HG03060 (cell line): ENCODE measurements around the gene ETV6.

Source experiments
- ATAC-seq: cut with Tn5 transposase; IDR thresholded peaks from one replicate; pipeline ENCODE4 v1.9.1; 2021; ENCODE audit warnings: low read depth, moderate number of reproducible peaks; ENCODE audit not compliant: unreplicated experiment

The ETV6 gene

DNA sequence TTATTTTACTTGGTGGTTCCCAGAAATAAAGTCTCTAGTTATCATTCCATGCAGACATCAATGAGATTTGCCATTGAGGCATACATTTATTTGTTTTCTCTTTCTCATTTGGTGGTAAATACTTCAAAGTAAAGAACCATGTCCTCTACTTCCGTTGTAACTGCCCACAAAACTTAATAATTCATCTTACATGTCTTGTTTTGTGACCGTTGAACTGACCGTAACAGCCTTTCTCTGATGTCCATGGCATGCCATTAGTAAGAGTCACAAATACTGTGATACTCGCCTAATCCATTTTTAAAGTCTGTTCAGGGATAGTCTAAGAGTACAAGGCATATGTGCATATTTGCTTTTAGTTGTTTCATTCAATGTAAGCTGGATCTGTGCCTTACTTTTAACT, 145.3 kb downstream of the ETV6 start:
- ATAC-seq = no peak

GRCh38 chr12:11795192-11795912, 145.9 kb downstream of the ETV6 start:
- no peak for ATAC-seq

- no peak for ATAC-seq
Measured at GRCh38 chr12:11795913-11796459, 146.5 kb downstream of the ETV6 start.

GRCh38 chr12:11797317-11797913, 147.9 kb downstream of the ETV6 start:
- no peak for ATAC-seq

- ATAC-seq = no peak
Measured at GRCh38 chr12:11798006-11798708, 148.7 kb downstream of the ETV6 start.

- ATAC-seq = no peak
Measured at GRCh38 chr12:11798856-11799501, 149.5 kb downstream of the ETV6 start.

DNA sequence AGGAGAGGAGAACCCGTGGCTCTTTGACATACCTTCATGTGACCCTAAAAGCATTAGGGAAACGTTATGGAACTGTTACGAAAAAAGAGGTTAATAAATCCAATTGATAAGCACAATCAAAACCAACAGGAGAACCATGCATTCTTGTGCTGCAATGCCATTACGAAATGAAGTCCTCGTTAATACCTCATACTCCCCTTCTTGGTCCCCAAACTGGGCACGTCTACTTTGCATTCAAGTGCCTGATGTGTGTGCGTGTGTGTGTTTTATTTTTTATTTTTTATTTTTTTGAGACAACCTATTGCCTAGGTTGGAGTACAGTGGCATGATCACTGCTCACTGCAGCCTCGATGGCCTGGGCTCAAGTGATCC, 150.0 kb downstream of the ETV6 start:
- no peak for ATAC-seq

- no peak for ATAC-seq
Measured at GRCh38 chr12:11801643-11802042, 152.2 kb downstream of the ETV6 start.

DNA sequence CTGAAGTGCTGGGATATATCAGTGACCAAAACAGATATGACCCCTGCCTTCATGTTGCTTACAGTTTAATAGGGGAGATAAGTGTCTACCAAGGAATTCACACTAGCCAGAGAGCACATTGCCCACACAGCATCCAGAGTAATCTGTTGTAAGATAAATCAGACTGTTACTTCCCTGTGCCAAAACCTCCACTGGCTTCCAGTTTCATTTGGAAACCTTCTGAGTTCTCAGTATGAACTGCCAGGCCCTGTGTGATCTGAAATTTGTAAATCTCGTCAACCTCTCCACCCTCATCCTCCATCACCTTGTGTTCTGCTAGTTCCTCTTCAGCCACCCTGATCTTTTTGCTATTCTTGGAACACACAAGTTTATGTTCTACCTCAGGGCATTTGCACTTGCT, 154.7 kb downstream of the ETV6 start:
- no peak for ATAC-seq

DNA sequence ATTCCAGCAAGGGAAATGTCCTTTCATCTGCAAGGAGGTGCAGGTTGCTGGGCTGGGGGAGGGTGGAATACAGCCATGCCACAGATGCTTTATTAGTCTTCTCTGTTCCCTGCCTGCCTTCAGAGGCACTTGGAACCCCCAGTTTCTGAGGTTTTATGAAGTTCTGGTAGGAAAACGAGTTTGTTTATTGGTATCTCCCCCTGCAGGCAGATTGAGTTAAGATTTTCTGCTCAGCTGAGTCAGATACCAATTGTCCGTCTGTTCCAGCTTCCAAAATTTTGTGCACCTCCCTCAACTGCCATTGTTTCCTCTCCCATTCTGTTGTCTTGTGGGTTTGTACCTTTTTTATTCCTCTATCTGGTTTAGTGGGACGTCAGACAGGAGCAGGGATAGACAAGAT, 155.6 kb downstream of the ETV6 start:
- no peak for ATAC-seq

- ATAC-seq = no peak
Measured at GRCh38 chr12:11805680-11806079, 156.2 kb downstream of the ETV6 start.

DNA sequence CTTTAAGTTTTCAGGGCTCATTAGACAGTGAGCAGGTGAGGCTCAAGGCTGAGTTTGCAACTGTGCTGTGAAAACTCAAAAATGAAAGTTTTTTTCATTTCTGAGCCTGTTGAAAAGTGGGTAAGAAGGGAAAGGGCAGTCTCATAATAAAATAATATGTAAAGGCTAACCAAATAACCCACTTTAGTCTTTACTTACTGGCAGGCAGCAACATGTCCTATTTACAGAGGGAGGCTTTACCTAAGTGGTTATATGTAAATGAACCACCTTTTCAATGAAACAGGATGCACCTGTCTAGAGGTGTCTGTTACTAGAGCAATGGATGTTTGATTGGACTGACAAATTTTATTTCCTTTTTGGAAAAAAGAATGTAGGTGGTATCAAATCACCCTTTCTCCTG, 158.0 kb downstream of the ETV6 start:
- ATAC-seq = no peak

- ATAC-seq = no peak
Measured at GRCh38 chr12:11808931-11809330, 159.5 kb downstream of the ETV6 start.

GRCh38 chr12:11810206-11810545, 160.7 kb downstream of the ETV6 start:
- ATAC-seq = no peak

DNA sequence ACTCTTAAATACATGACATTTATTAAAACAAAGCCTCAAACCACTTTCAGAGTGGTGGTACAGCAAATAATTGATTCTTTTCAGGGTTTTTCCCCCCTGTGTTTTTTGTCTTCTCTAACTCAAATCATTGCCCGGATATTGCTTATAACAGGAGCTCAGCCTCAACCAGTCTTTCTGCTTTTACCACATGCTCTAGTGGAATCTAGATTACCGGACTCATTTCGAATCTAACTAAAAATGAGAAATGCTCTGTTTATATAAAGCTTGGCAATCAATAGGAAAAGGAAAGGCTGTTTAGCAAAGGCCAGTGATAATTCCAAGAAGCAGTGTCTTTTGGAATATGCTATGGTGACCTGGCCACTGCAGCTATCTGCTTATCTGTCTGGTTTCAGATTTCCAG, 161.5 kb downstream of the ETV6 start:
- no peak for ATAC-seq

DNA sequence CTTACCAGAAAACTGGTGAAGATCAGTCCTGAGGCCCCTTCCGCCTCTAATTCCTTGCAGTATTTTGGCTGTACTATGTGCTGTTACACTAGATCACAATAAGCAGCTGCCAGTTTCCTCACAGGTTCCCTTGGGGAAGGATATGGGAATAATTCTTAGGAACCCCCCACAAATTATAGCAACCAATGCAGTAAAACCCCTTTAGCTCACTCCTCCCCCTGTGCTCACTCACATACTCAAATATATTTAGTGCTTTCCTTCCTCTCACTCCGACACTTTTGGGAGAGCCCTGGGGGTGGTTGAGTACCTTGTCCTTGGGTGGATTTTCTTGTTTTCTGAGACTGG, 162.7 kb downstream of the ETV6 start:
- no peak for ATAC-seq

DNA sequence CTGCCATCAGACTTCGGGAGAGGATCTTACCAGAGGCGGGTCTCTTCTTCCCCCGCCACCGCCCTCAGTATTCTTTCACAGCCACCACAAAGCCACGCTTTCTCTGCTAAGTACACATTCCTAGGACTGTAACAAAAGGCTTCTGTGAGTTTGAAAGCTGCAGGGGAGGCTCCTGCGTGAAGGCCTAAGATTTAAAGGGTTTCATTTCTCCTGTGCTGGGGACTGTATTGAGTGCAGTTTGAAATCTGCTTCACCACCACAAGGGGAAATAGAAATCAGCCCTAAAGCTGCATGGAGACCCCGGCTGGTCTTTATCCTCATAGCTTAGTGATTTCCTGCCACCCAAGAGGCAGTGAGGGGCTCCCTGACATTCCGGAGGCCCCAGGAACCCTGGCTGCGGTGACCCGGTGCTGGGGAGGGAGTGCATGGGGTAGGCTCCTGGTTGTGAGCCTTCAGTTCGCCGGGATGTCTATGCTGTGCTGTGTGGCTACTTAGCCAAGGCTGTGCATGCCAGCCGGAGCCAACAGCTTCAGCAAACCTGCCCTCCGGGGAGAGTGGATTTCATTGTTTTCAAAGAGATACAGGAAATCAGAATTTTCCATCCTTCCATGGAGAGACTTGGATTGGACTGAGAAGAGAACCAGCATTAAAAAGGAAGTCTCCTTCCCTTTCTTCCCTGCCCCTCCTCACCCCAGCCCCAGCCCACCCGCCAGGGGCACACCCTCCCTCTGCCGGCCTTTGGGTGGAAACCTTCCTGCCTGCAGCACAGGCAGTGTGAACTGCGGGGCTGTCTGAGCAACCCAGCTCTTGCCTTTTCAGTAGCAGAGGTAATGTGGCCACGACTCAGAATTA, 163.3 kb downstream of the ETV6 start:
- ATAC-seq = peak; percentile 42

DNA sequence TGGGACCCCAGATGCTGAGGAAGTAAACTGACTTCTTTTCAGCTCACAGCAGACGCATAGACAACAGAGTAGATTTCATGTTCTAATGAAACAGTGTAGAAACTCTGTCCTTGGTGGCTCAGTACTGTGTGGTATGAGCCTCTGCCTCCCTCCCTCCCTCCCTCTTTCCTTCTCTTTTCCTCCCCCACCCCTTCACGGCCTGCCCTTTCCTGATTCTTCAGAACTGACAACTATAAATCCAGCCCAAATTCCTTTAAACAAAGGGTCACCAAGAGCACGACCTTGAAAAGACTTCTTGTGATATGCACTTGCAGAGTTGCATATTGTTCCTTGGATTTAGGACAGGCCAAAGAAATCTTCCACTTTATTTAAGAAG, 164.0 kb downstream of the ETV6 start:
- ATAC-seq = no peak

DNA sequence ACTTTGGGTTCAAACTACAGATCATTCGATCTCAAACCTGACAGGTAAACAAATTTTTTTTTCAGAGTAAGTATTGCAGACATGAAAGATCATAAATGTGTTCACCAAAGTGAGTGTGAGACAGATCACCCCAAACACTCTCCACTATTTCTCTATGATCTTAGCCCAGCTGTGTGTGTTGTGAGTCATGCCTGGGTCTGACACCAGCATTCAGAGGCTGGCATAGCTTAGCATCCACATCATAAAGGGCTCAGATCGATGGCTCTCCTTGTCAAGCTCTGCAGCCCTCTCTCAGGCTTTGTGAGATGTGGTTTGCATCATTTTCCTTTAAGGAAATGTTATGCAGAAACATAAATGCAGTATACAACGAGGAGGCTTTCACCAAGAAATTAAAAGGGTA, 164.9 kb downstream of the ETV6 start:
- ATAC-seq = no peak

DNA sequence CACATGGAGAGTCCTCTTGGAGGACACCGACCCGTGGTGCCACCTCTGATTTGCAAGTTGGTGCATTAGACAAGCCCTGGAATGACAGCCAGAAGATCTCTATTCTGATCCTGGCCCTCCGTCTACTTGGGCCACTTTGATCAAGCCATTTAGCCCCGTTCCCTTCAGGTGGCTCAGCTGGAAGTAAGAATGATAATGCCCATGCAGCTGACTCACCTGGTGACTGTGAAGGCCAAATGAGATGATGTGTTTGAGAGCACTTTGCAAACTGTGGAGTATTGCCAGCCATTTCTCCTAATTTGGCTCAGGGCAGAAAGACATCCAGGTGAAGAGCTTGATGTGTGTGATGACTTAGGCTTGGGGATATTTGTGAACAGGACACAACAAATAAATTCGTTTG, 165.9 kb downstream of the ETV6 start:
- ATAC-seq = no peak

- no peak for ATAC-seq
Measured at GRCh38 chr12:11819643-11820042, 170.2 kb downstream of the ETV6 start.
